Stomach (tissue), 9 donors: ENCODE results near the gene MYO1E. TPM values are rescaled to one million over a fixed set of nuclear protein-coding genes. Genes with fewer than 3 reads are reported as not detected.

ENCODE experiments used
- DNase-seq, 2 donors: peaks; one replicate each; pipeline versions ENCODE4 v3.0.0 to v3.0.0-alpha.2; 2013 to 2019
- H3K27ac ChIP-seq, 5 donors: fragments of 200-600 bp in 4 of 5; sonication (generic) in 4 of 5; one replicate each; pipeline ENCODE4 v1.5.1; 2013 to 2019; ENCODE audit warnings: mild to moderate bottlenecking in 1 of 5, moderate library complexity in 1 of 5
- H3K27me3 ChIP-seq, 3 donors: fragments of 200-600 bp; sonication (generic); one replicate each; pipeline ENCODE4 v1.5.1; 2017 to 2019; ENCODE audit warnings: mixed run types in 1 of 3
- H3K36me3 ChIP-seq, 4 donors: fragments of 200-600 bp; sonication (generic); 1 replicate in 3 of 4; 2 replicates in 1 of 4; pipeline ENCODE4 v1.5.1; 2016 to 2019
- H3K4me1 ChIP-seq, 4 donors: fragments of 200-600 bp; sonication (generic); one replicate each; pipeline ENCODE4 v1.5.1; 2016 to 2019
- H3K4me3 ChIP-seq, 4 donors: fragments of 200-600 bp; sonication (generic) in 3 of 4; one replicate each; pipeline ENCODE4 v1.5.1; 2016 to 2019; ENCODE audit warnings: mild to moderate bottlenecking in 1 of 4
- H3K9me3 ChIP-seq, 4 donors: fragments of 200-600 bp; sonication (generic); one replicate each; pipeline ENCODE4 v1.5.1; 2016 to 2019
- EP300 ChIP-seq: sonication (generic); formaldehyde crosslinking; IDR thresholded peaks from one replicate; pipeline ENCODE4 v1.6.1; 2017; ENCODE audit warnings: antibody characterized with exemption
- POLR2A ChIP-seq, 4 donors: fragments of 450-650 bp; IDR thresholded peaks; one replicate each; pipeline ENCODE4 v1.6.1; 2016; ENCODE audit warnings: antibody characterized with exemption in 4 of 4, control low read depth in 2 of 4, mild to moderate bottlenecking in 1 of 4, moderate library complexity in 1 of 4
- POLR2AphosphoS5 ChIP-seq, 3 donors: sonication (generic); formaldehyde crosslinking; IDR thresholded peaks; one replicate each; pipeline ENCODE4 v1.6.1; 2016; ENCODE audit warnings: antibody characterized with exemption in 3 of 3
- WGBS, 5 donors: extraction: QIAGEN DNeasy Blood & Tissue Kit in 3 of 5; methylation state at CpG; one replicate each; pipeline versions ENCODE4 v1.1.5 to v1.1.7; 2013 to 2018; 5-methylcytosine and 5-hydroxymethylcytosine counted together
- intact Hi-C: fragments of 100-400 bp; cut with DNase I; formaldehyde crosslinking; loops from one replicate; pipeline ENCODE4 v1.15.1; 2023; ENCODE audit warnings: low total_unique reads
- polyA plus RNA-seq, 3 donors: library from polyadenylated mRNA; stranded (reverse); fragments of 200-250 nt; gene quantifications; one replicate each; pipeline ENCODE4 v1.2.3, GENCODE V29; 2013
- total RNA-seq, 5 donors: library from RNA; depleted of rRNA; stranded (reverse); fragments of >200 nt; gene quantifications; one replicate each; pipeline versions ENCODE4 v1.1.0 to v1.2.3, GENCODE V29; 2014 to 2016
- TF ChIP-seq, protein P1 (sequence below), 7 experiments: fragments of 450-650 bp in 4 of 7; fragments of 200-600 bp in 3 of 7; sonication (generic) in 3 of 7; IDR thresholded peaks; one replicate each; pipeline ENCODE4 v1.5.1; 2016 to 2019; ENCODE audit warnings: antibody characterized with exemption in 7 of 7, control low read depth in 2 of 7, mild to moderate bottlenecking in 1 of 7
- donor health status: healthy with polysubstance abuse.
- donor health status: Bipolar disorder and iron deficiency.
- donor health status: healthy.

Gene MYO1E
- total and polyA plus RNA-seq, 8 donors, result 15.1 to 380 (median 46.3) TPM

DNA sequence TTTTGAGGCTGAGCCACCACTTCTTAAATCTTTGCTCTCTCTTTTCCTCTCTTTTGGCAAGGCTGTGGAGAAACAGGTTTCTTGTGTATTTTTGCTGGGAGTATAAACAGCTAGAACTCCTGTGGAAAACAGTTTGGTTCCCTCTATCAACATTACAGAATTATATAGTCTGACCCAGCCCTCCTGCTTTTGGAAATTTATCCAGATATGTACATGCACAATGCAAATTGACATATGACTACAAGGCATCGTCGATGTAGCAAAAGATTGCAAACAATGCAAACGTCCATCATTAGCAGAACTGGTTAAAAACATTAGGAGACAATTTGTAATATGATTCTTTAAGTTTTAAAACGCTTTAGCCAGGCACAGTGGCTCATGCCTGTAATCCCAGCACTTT lies 12.5 kb upstream of the MYO1E start:
- Histone ChIP-seq H3K4me3 (no peak overlapping the region), H3K27me3 (no peaks in the 10 kb centered on the region), H3K4me1 (no peaks in the 10 kb centered on the region), H3K9me3 (no peaks in the 10 kb centered on the region), H3K36me3 (peaks cover 0 to 7% (median 3%) of the 10 kb centered on the region in 4 donors), H3K27ac (no peak overlapping the region)
- DNase-seq, result no peak
- intact Hi-C loops, result no loop called here
- TF ChIP-seq POLR2A (IDR thresholded peaks at IDR 0.05) (no peak), EP300 (no peak), POLR2AphosphoS5 (IDR thresholded peaks at IDR 0.05) (no peak)
- TF ChIP-seq, protein P1, sequence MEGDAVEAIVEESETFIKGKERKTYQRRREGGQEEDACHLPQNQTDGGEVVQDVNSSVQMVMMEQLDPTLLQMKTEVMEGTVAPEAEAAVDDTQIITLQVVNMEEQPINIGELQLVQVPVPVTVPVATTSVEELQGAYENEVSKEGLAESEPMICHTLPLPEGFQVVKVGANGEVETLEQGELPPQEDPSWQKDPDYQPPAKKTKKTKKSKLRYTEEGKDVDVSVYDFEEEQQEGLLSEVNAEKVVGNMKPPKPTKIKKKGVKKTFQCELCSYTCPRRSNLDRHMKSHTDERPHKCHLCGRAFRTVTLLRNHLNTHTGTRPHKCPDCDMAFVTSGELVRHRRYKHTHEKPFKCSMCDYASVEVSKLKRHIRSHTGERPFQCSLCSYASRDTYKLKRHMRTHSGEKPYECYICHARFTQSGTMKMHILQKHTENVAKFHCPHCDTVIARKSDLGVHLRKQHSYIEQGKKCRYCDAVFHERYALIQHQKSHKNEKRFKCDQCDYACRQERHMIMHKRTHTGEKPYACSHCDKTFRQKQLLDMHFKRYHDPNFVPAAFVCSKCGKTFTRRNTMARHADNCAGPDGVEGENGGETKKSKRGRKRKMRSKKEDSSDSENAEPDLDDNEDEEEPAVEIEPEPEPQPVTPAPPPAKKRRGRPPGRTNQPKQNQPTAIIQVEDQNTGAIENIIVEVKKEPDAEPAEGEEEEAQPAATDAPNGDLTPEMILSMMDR (IDR thresholded peaks at IDR 0.05), result no peak
- 62 to 71% (median 70%) methylated on average over 4 of the region's 4 CpGs for WGBS, 5 donors

DNA sequence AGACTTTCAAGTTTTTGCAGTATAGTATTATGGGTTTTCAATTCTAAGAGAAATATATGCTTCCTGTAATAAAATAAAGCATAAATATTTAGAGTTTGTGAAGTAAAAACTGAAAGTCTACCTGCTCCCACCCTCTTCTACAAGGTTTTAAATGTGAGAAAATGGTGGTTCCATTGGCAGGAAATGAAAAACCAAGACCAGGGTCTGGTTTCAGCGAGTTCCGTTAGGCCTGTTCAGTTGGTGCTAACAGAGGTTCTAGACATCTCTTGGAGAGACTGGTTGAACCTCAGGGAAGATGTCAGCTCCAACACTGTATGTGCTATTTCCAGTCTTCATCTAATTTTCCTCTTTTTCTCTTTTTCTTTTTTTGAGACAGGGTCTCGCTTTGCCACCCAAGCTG lies 11.8 kb upstream of the MYO1E start:
- Histone ChIP-seq H3K9me3 (no peaks in the 10 kb centered on the region), H3K27me3 (no peaks in the 10 kb centered on the region), H3K27ac (no peak overlapping the region), H3K4me1 (no peaks in the 10 kb centered on the region), H3K4me3 (no peak overlapping the region), H3K36me3 (peaks cover 0 to 7% (median 3%) of the 10 kb centered on the region in 4 donors)
- TF ChIP-seq, protein P1 (IDR thresholded peaks at IDR 0.05), result no peak
- TF ChIP-seq POLR2AphosphoS5 (IDR thresholded peaks at IDR 0.05) (no peak), EP300 (no peak), POLR2A (IDR thresholded peaks at IDR 0.05) (no peak)
- 86 to 92% (median 88%) methylated on average over 3 of the region's 3 CpGs for WGBS, 5 donors
- no peak for DNase-seq
- intact Hi-C loops, result no loop called here

DNA sequence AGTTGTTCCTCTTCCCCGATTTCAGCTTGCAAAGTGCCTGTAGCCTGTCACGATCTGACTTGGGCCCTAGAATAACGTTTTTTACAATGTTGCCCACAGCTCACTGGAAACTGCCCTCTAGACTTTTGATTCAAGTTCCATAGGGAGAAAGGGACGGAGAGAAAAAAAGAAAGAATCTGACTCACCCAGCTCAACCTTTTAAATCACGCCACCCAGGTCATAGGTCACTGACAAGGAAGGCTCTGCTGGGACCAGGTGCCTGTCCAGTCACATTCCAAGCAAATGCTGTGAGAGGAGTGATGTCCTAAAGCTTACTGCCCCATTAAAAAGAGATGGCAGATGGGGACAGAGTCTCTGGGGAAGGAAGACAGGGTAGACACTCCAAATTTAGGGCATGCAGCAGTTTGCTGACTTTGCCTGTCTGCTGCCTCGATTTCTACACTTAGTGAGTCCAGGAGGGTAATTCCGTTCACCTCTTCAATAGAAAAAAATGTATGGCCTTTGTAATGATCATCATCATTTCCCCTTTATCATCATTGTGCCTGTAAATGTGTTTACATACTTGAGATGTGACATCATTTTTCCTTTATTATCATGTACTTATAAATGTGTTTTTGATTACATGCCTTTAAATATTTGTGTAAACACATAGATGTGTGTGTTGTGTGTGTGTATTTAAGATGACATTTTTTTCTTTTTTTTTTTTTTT lies 8.4 kb upstream of the MYO1E start:
- WGBS, 5 donors, result 63 to 67% (median 65%) methylated on average over 7 of the region's 7 CpGs
- no peak for DNase-seq

DNA sequence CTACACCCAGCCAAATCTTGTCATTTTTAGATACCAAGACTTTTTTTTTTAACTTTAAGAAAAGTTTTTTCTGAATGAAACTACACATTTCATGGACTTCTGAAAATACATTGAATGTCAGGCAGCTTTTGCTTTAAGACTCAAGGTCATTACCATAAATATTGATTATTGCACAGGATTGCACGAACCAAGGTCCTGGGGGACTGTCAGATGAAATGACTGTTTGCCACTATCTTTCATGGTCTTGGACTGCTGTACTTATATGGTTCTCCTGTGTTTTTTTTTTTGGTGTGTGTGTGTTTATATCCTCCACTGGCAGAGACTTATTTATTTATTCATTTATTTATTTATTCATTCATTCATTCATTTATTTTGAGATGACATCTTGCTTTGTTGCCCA lies 6.9 kb upstream of the MYO1E start:
- intact Hi-C loops, result no loop called here
- no peak for TF ChIP-seq POLR2AphosphoS5 (IDR thresholded peaks at IDR 0.05)
- no peak for TF ChIP-seq EP300
- TF ChIP-seq, protein P1 (IDR thresholded peaks at IDR 0.05), result no peak
- TF ChIP-seq POLR2A (IDR thresholded peaks at IDR 0.05), result no peak
- Histone ChIP-seq H3K4me1 (peaks cover 0 to 7% (median 0%) of the 10 kb centered on the region in 4 donors), H3K36me3 (peaks cover 0 to 7% (median 0%) of the 10 kb centered on the region in 4 donors), H3K9me3 (no peaks in the 10 kb centered on the region), H3K4me3 (no peak overlapping the region), H3K27ac (no peak overlapping the region), H3K27me3 (no peaks in the 10 kb centered on the region)
- DNase-seq, result no peak
- 78 to 100% (median 89%) methylated on average over 1 of the region's 1 CpG for WGBS, 5 donors

More for the DNA sequence above, 8.4 kb upstream of the MYO1E start:
- Histone ChIP-seq H3K4me1 (no peaks in the 10 kb centered on the region), H3K27me3 (no peaks in the 10 kb centered on the region), H3K27ac (no peak overlapping the region), H3K9me3 (no peaks in the 10 kb centered on the region), H3K36me3 (peaks cover 0 to 7% (median 3%) of the 10 kb centered on the region in 4 donors), H3K4me3 (no peak overlapping the region)
- intact Hi-C loops, result no loop called here
- TF ChIP-seq POLR2AphosphoS5 (IDR thresholded peaks at IDR 0.05) (no peak), EP300 (no peak), POLR2A (IDR thresholded peaks at IDR 0.05) (no peak)
- TF ChIP-seq, protein P1 (IDR thresholded peaks at IDR 0.05), result no peak
